Gastrocnemius medialis (tissue), 4 donors: ENCODE results near the gene NUP85. TPM values are rescaled to one million over a fixed set of nuclear protein-coding genes. Genes with fewer than 3 reads are reported as not detected.

ENCODE experiments used
- ATAC-seq, 2 donors: fragments of 150-250 bp; one replicate each; pipeline ENCODE4 v1.9.1; 2016
- DNase-seq, 2 donors: peaks; one replicate each; pipeline ENCODE4 v3.0.0-alpha.2; 2019
- H3K27ac ChIP-seq, 4 donors: fragments of 200-600 bp; sonication (generic); 1 replicate in 1 of 4; 2 replicates in 3 of 4; pipeline ENCODE4 v1.5.1; 2016 to 2018; ENCODE audit warnings: mild to moderate bottlenecking in 2 of 4, moderate library complexity in 1 of 4
- H3K27me3 ChIP-seq, 3 donors: fragments of 200-600 bp; sonication (generic) in 2 of 3; 1 replicate in 1 of 3; 2 replicates in 2 of 3; pipeline versions ENCODE4 v1.5.1 to v1.6.0; 2016 to 2019; ENCODE audit warnings: mild to moderate bottlenecking in 1 of 3, moderate library complexity in 1 of 3
- H3K36me3 ChIP-seq, 2 donors: fragments of 200-600 bp; sonication (generic) in 1 of 2; one replicate each; pipeline ENCODE4 v1.5.1; 2017 to 2018
- H3K4me1 ChIP-seq, 2 donors: fragments of 200-600 bp; sonication (generic) in 1 of 2; one replicate each; pipeline ENCODE4 v1.5.1; 2016 to 2017; ENCODE audit warnings: mild to moderate bottlenecking in 2 of 2
- H3K4me3 ChIP-seq, 4 donors: fragments of 200-600 bp; sonication (generic) in 3 of 4; 1 replicate in 1 of 4; 2 replicates in 3 of 4; pipeline ENCODE4 v1.5.1; 2016 to 2019; ENCODE audit warnings: mild to moderate bottlenecking in 2 of 4
- H3K9me3 ChIP-seq, 3 donors: fragments of 200-600 bp; sonication (generic) in 2 of 3; 1 replicate in 1 of 3; 2 replicates in 2 of 3; pipeline ENCODE4 v1.5.1; 2016 to 2019
- CTCF ChIP-seq, 5 experiments: fragments of 450-650 bp in 3 of 5; fragments of 200-600 bp in 2 of 5; sonication (generic) in 2 of 5; IDR thresholded peaks in 4 of 5; conservative IDR thresholded peaks in 1 of 5; 1 replicate in 4 of 5; 2 replicates in 1 of 5; pipeline ENCODE4 v1.5.1; 2016 to 2019; ENCODE audit warnings: antibody characterized with exemption in 5 of 5, mild to moderate bottlenecking in 3 of 5, moderate library complexity in 3 of 5
- POLR2A ChIP-seq, 2 donors: fragments of 450-650 bp; IDR thresholded peaks; one replicate each; pipeline ENCODE4 v1.6.1; 2017; ENCODE audit warnings: antibody characterized with exemption in 2 of 2, mild to moderate bottlenecking in 2 of 2, moderate library complexity in 2 of 2
- in situ Hi-C, 4 donors: fragments of 200-750 bp; cut with MboI; loops; one replicate each; pipeline versions ENCODE4 v1.15.0 to v1.8.0; 2017; ENCODE audit warnings: low sequenced_read_pairs in 4 of 4
- intact Hi-C: fragments of 100-400 bp; cut with DNase I; formaldehyde crosslinking; loops from one replicate; pipeline ENCODE4 v1.15.1; 2023; ENCODE audit warnings: low total_unique reads
- total RNA-seq, 4 donors: library from RNA; depleted of rRNA; stranded (reverse); fragments of >200 nt; gene quantifications; one replicate each; pipeline versions ENCODE4 v1.1.0 to v1.2.3, GENCODE V29; 2016

NUP85 gene
- total RNA-seq, 4 donors from 2014 or later: 9.4 to 27.7 (median 13.6) TPM

DNA sequence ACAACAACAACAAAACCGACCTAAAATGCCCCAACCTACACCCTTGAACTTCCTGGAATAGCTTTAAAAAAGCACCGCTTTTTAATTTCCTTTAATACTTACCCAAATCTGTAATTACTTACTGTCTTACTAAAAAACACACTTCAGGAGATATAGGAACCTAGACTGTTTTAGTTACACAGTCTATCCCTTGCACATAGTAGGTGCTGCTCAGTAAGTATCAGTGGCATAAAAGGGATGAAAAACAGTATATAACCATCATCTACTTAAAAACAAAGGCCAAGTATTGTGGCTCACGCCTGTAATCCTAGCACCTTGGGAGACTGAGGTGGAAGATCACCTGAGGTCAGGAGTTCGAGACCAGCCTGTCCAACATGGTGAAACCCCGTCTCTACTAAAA is 28.9 kb upstream of the NUP85 start:
- in situ Hi-C loops: loop anchor here (5.0 to 25.0 kb wide), 4 partner anchors 52 to 214 kb away; partner anchors contain the start of gene HID1 (in 1 of the 4)
- Histone ChIP-seq H3K36me3 (peaks cover 2 to 61% of the 10 kb centered on the region in 2 donors), H3K4me3 (no peak overlapping the region), H3K27me3 (no peaks in the 10 kb centered on the region), H3K27ac (no peak overlapping the region), H3K9me3 (no peaks in the 10 kb centered on the region), H3K4me1 (peaks cover 21 to 22% of the 10 kb centered on the region in 2 donors)
- no peak for TF ChIP-seq POLR2A (IDR thresholded peaks at IDR 0.05)
- TF ChIP-seq CTCF (IDR thresholded peaks at IDR 0.05 in 4 of 5, conservative IDR thresholded peaks at IDR 0.05 in 1 of 5): no peak
- intact Hi-C loops: loop anchor here (10.0 kb wide), 1 partner anchor 112 kb away; no protein-coding TSS in a partner anchor
- no peak for DNase-seq
- no peak for ATAC-seq

- H3K27ac ChIP-seq: peak overlapping the region in 1 of 4 donors; percentile 37
- TF ChIP-seq POLR2A (IDR thresholded peaks at IDR 0.05): no peak
- no peak for TF ChIP-seq CTCF (IDR thresholded peaks at IDR 0.05 in 4 of 5, conservative IDR thresholded peaks at IDR 0.05 in 1 of 5)
- ATAC-seq (no peak), DNase-seq (no peak)
- no peaks in the 10 kb centered on the region for H3K27me3 ChIP-seq
- H3K9me3 ChIP-seq: no peaks in the 10 kb centered on the region
- in situ Hi-C loops: loop anchor here (5.0 to 25.0 kb wide), 4 partner anchors 54 to 216 kb away; partner anchors contain the start of gene HID1 (in 1 of the 4)
- peaks cover 2 to 47% of the 10 kb centered on the region in 2 donors for H3K36me3 ChIP-seq
- H3K4me3 ChIP-seq: no peak overlapping the region
- intact Hi-C loops: loop anchor here (10.0 kb wide), 1 partner anchor 114 kb away; no protein-coding TSS in a partner anchor
- H3K4me1 ChIP-seq: peaks cover 25% of the 10 kb centered on the region in 2 donors
These were observed 27.0 kb upstream of the NUP85 start for GRCh38 chr17:75178453-75178852.

GRCh38 chr17:75181110-75181509 is 24.4 kb upstream of the NUP85 start:
- Histone ChIP-seq H3K4me3 (peak overlapping the region; percentile 88 to 99 (median 93)), H3K9me3 (no peaks in the 10 kb centered on the region), H3K4me1 (peaks cover 27 to 28% of the 10 kb centered on the region in 2 donors), H3K27me3 (no peaks in the 10 kb centered on the region), H3K27ac (peak overlapping the region; percentile 90 to 100 (median 96)), H3K36me3 (peaks cover 0 to 20% of the 10 kb centered on the region in 2 donors)
- intact Hi-C loops (loop anchor here (5.0 kb wide), 1 partner anchor 49 kb away; the partner anchor contains the start of gene NT5C), in situ Hi-C loops (loop anchor here in 1 of 4 donors (25.0 kb wide), 1 partner anchor 219 kb away; the partner anchor contains the start of gene HID1)
- DNase-seq: no peak
- ATAC-seq: no peak
- TF ChIP-seq POLR2A (IDR thresholded peaks at IDR 0.05): no peak
- TF ChIP-seq CTCF (IDR thresholded peaks at IDR 0.05 in 4 of 5, conservative IDR thresholded peaks at IDR 0.05 in 1 of 5): no peak

GRCh38 chr17:75181608-75182318 is 23.7 kb upstream of the NUP85 start:
- TF ChIP-seq POLR2A (IDR thresholded peaks at IDR 0.05): no peak
- no peak for TF ChIP-seq CTCF (IDR thresholded peaks at IDR 0.05 in 4 of 5, conservative IDR thresholded peaks at IDR 0.05 in 1 of 5)
- intact Hi-C loops (loop anchor here (5.0 kb wide), 1 partner anchor 49 kb away; the partner anchor contains the start of gene NT5C), in situ Hi-C loops (loop anchor here in 1 of 4 donors (25.0 kb wide), 1 partner anchor 219 kb away; the partner anchor contains the start of gene HID1)
- Histone ChIP-seq H3K9me3 (no peaks in the 10 kb centered on the region), H3K27me3 (no peaks in the 10 kb centered on the region), H3K36me3 (peaks cover 0 to 13% of the 10 kb centered on the region in 2 donors), H3K4me1 (peaks cover 27 to 28% of the 10 kb centered on the region in 2 donors), H3K27ac (peak overlapping the region; percentile 90 to 100 (median 96)), H3K4me3 (peak overlapping the region; percentile 88 to 99 (median 93))
- no peak for DNase-seq
- peak in 1 of 2 donors; percentile 9 for ATAC-seq
